HG03064 (cell line): Measurements from ENCODE around the gene THSD4.

Source experiments
- ATAC-seq: cut with Tn5 transposase; IDR thresholded peaks from one replicate; pipeline ENCODE4 v1.9.1; 2021; ENCODE audit warnings: low read depth; ENCODE audit not compliant: unreplicated experiment

Gene THSD4

GRCh38 chr15:71825021-71825730 is 709.9 kb downstream of the THSD4 start:
- ATAC-seq = no peak

- ATAC-seq = no peak
Observed at GRCh38 chr15:71826196-71826595, 710.9 kb downstream of the THSD4 start.

GRCh38 chr15:71830981-71831380 is 715.7 kb downstream of the THSD4 start:
- ATAC-seq = no peak
